Activated CD4-positive, alpha-beta T cell treated with anti-CD3 and anti-CD28 coated beads, Interleukin-2, amount 50 U/mL, for 1 hour (primary cell): ENCODE measurements around the gene TEX30.

Experiments
- DNase-seq: peaks from one replicate; pipeline ENCODE4 v3.0.0-alpha.2; 2020

TEX30 gene

GRCh38 chr13:102779436-102780159, 6.0 kb upstream of the TEX30 start:
- peak; percentile 4 for DNase-seq

GRCh38 chr13:102777736-102778135, 4.2 kb upstream of the TEX30 start:
- DNase-seq: no peak

GRCh38 chr13:102776271-102776670, 2.7 kb upstream of the TEX30 start:
- no peak for DNase-seq

- DNase-seq: no peak
These were observed 1.3 kb upstream of the TEX30 start for GRCh38 chr13:102774591-102775520.

GRCh38 chr13:102774214-102774568, 605 bp upstream of the TEX30 start:
- peak; percentile 1 for DNase-seq

- no peak for DNase-seq
These were observed 1.6 kb downstream of the TEX30 start for GRCh38 chr13:102772042-102772425.

- DNase-seq: no peak
These were observed 2.1 kb downstream of the TEX30 start for GRCh38 chr13:102771298-102772041.

GRCh38 chr13:102770435-102770834, 3.2 kb downstream of the TEX30 start:
- no peak for DNase-seq

GRCh38 chr13:102769679-102770078, 3.9 kb downstream of the TEX30 start:
- DNase-seq: no peak

- DNase-seq: no peak
These were observed 4.7 kb downstream of the TEX30 start for GRCh38 chr13:102768909-102769308.

GRCh38 chr13:102763741-102764140, 9.8 kb downstream of the TEX30 start:
- DNase-seq: no peak

GRCh38 chr13:102761071-102761470, 12.5 kb downstream of the TEX30 start:
- no peak for DNase-seq

GRCh38 chr13:102758842-102759241, 14.7 kb downstream of the TEX30 start:
- DNase-seq: no peak

- DNase-seq: no peak
These were observed 16.6 kb downstream of the TEX30 start for GRCh38 chr13:102757006-102757405.

- no peak for DNase-seq
These were observed 21.7 kb downstream of the TEX30 start for GRCh38 chr13:102751886-102752285.

GRCh38 chr13:102742506-102742905, 31.1 kb downstream of the TEX30 start:
- DNase-seq: no peak

GRCh38 chr13:102742101-102742500, 31.5 kb downstream of the TEX30 start:
- DNase-seq: no peak

- DNase-seq: no peak
These were observed 43.9 kb downstream of the TEX30 start for GRCh38 chr13:102729560-102730270.

GRCh38 chr13:102726430-102726829, 47.2 kb downstream of the TEX30 start:
- no peak for DNase-seq

- no peak for DNase-seq
These were observed 48.7 kb downstream of the TEX30 start for GRCh38 chr13:102724923-102725322.

- no peak for DNase-seq
These were observed 51.8 kb downstream of the TEX30 start for GRCh38 chr13:102721800-102722231.

GRCh38 chr13:102718746-102719145, 54.8 kb downstream of the TEX30 start:
- no peak for DNase-seq
